ENCODE measurements around the gene CEP85L. TPM values are rescaled to one million over a fixed set of nuclear protein-coding genes. Genes with fewer than 3 reads are reported as not detected.

The CEP85L gene
- total and polyA plus RNA-seq, 2 of the 4 experiments (the other 2 are of a cell fraction): 2.3 to 25.6 TPM

GRCh38 chr6:118589649-118590365, 61.6 kb downstream of the CEP85L start:
- ATAC-seq (ENCODE audit: low read depth) (peak; percentile 14; the same call in 1 of the 2 replicates), DNase-seq (peak; percentile 17)
- H3K56ac ChIP-seq (ENCODE audit: extremely low read depth, insufficient read depth, low read length): no peak overlapping the region
- H3K4ac ChIP-seq (ENCODE audit: low read depth, low read length): no peak overlapping the region
- H3K4me1 ChIP-seq (ENCODE audit: control insufficient read depth, insufficient read depth, low read length): peaks cover 11% of the 10 kb centered on the region
- no peaks in the 10 kb centered on the region; the same call in 1 of the 2 replicates for H3K9me1 ChIP-seq (ENCODE audit: insufficient read depth, low read length)
- H4K20me1 ChIP-seq (ENCODE audit: insufficient read depth, low read length): peaks cover 6% of the 10 kb centered on the region; the same call in 1 of the 2 replicates
- H3K79me1 ChIP-seq (ENCODE audit: low read depth in 1 of 2, low read length in 2 of 2): peaks cover 35 to 45% of the 10 kb centered on the region in 2 experiments
- no peaks in the 10 kb centered on the region for H3K9me3 ChIP-seq (ENCODE audit: control insufficient read depth, insufficient read depth, low read length)
- BruUV-seq (replicated peaks): no TSS peak
- no peak overlapping the region for H2BK20ac ChIP-seq (ENCODE audit: low read depth, low read length)
- no peak overlapping the region for H2AK9ac ChIP-seq (replicated peaks; ENCODE audit: low read depth, low read length, poor library complexity)
- H2AK5ac ChIP-seq (ENCODE audit: low read depth, low read length): no peak overlapping the region
- H3K4me3 ChIP-seq (ENCODE audit: insufficient read depth, low read depth, low read length): no peak overlapping the region
- no peak overlapping the region for H2AFZ ChIP-seq (replicated peaks; ENCODE audit: low read length, poor library complexity)
- H3K18ac ChIP-seq (ENCODE audit: low read depth, low read length): no peak overlapping the region
- no peak overlapping the region for H3K23ac ChIP-seq (ENCODE audit: low read depth, low read length)
- TF ChIP-seq ELK1 (IDR thresholded peaks at IDR 0.05; ENCODE audit: borderline replicate concordance, low read depth, low read length): no peak
- TF ChIP-seq MAFK (IDR thresholded peaks at IDR 0.05; ENCODE audit: low read depth, low read length): no peak
- TF ChIP-seq POLR2A (IDR thresholded peaks at IDR 0.05; ENCODE audit: low read depth, low read length): no peak
- TF ChIP-seq CEBPB (IDR thresholded peaks at IDR 0.05; ENCODE audit: low read depth, low read length): no peak
- TF ChIP-seq RFX5 (IDR thresholded peaks at IDR 0.05; ENCODE audit: low read depth, low read length): no peak
- TF ChIP-seq RAD21 (IDR thresholded peaks at IDR 0.05; ENCODE audit: low read length): no peak
- TF ChIP-seq FOS (IDR thresholded peaks at IDR 0.05; ENCODE audit: low read depth, low read length): no peak
- no peak for TF ChIP-seq NFE2L2 (IDR thresholded peaks at IDR 0.05; ENCODE audit: low read depth, low read length)
- TF ChIP-seq RCOR1 (IDR thresholded peaks at IDR 0.05; ENCODE audit: insufficient replicate concordance, low read length): no peak
- no peak for TF ChIP-seq BHLHE40 (IDR thresholded peaks at IDR 0.05; ENCODE audit: low read depth, low read length)
- TF ChIP-seq, protein P1, sequence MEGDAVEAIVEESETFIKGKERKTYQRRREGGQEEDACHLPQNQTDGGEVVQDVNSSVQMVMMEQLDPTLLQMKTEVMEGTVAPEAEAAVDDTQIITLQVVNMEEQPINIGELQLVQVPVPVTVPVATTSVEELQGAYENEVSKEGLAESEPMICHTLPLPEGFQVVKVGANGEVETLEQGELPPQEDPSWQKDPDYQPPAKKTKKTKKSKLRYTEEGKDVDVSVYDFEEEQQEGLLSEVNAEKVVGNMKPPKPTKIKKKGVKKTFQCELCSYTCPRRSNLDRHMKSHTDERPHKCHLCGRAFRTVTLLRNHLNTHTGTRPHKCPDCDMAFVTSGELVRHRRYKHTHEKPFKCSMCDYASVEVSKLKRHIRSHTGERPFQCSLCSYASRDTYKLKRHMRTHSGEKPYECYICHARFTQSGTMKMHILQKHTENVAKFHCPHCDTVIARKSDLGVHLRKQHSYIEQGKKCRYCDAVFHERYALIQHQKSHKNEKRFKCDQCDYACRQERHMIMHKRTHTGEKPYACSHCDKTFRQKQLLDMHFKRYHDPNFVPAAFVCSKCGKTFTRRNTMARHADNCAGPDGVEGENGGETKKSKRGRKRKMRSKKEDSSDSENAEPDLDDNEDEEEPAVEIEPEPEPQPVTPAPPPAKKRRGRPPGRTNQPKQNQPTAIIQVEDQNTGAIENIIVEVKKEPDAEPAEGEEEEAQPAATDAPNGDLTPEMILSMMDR (conservative IDR thresholded peaks at IDR 0.05; ENCODE audit: low read depth, low read length): no peak
- no peak for TF ChIP-seq CHD1 (IDR thresholded peaks at IDR 0.05; ENCODE audit: low read depth, low read length)
- TF ChIP-seq, protein P2, sequence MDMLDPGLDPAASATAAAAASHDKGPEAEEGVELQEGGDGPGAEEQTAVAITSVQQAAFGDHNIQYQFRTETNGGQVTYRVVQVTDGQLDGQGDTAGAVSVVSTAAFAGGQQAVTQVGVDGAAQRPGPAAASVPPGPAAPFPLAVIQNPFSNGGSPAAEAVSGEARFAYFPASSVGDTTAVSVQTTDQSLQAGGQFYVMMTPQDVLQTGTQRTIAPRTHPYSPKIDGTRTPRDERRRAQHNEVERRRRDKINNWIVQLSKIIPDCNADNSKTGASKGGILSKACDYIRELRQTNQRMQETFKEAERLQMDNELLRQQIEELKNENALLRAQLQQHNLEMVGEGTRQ (IDR thresholded peaks at IDR 0.05; ENCODE audit: low read depth, low read length): no peak
- no peak for TF ChIP-seq SMC3 (IDR thresholded peaks at IDR 0.05; ENCODE audit: low read depth, low read length)
- no peak for TF ChIP-seq MXI1 (IDR thresholded peaks at IDR 0.05; ENCODE audit: borderline replicate concordance, low read depth, low read length)
- TF ChIP-seq MAZ (IDR thresholded peaks at IDR 0.05; ENCODE audit: borderline replicate concordance, low read depth, low read length): no peak
- in situ Hi-C loops (cut with MboI; ENCODE audit: low sequenced_read_pairs) (no loop called here), dilution Hi-C loops (cut with HindIII; ENCODE audit: low sequenced_read_pairs, unreplicated experiment) (no loop called here), intact Hi-C loops (cut with micrococcal nuclease) (no loop called here)
- no peak overlapping the region for H2BK5ac ChIP-seq (ENCODE audit: low read depth, low read length, poor library complexity, severe bottlenecking)
- H3K27me3 ChIP-seq (ENCODE audit: control insufficient read depth, insufficient read depth, low read length): no peaks in the 10 kb centered on the region
- H4K5ac ChIP-seq (ENCODE audit: low read depth, low read length): no peak overlapping the region
- H2BK15ac ChIP-seq (ENCODE audit: low read depth, low read length): no peak overlapping the region
- no peak overlapping the region for H4K8ac ChIP-seq (ENCODE audit: low read depth in 2 of 2, low read length in 2 of 2)
- H3K4me2 ChIP-seq (ENCODE audit: low read depth, low read length): peak overlapping the region; percentile 12; the same call in 1 of the 2 replicates
- 0% methylated on average over 1 of the region's 6 CpGs; no CpG with 5 or more reads in 1 of the 2 experiments for WGBS, 2 experiments (ENCODE audit: extremely low coverage in 2 of 2, insufficient read length in 1 of 2)
- no peak overlapping the region for H3K14ac ChIP-seq (replicated peaks; ENCODE audit: low read depth, low read length)
- POLR2A ChIA-PET (ENCODE audit: unreplicated experiment): no interaction called here
- H3K9ac ChIP-seq (ENCODE audit: low read depth, low read length): no peak overlapping the region
- no peak overlapping the region for H3K27ac ChIP-seq (ENCODE audit: insufficient read depth, low read length)
- CTCF ChIA-PET: no interaction called here
- H2BK120ac ChIP-seq (ENCODE audit: low read depth, low read length): no peak overlapping the region
- no peaks in the 10 kb centered on the region for H3K36me3 ChIP-seq (ENCODE audit: control insufficient read depth, insufficient read depth, low read length)
- H4K91ac ChIP-seq (ENCODE audit: insufficient read depth, low read depth, low read length): no peak overlapping the region
